ENCODE measurements around the gene OSBPL10. TPM values are rescaled to one million over a fixed set of nuclear protein-coding genes. Genes with fewer than 3 reads are reported as not detected.

The OSBPL10 gene
- total and polyA plus RNA-seq, 8 donors: 1.8 to 37.7 (median 5.9) TPM

DNA sequence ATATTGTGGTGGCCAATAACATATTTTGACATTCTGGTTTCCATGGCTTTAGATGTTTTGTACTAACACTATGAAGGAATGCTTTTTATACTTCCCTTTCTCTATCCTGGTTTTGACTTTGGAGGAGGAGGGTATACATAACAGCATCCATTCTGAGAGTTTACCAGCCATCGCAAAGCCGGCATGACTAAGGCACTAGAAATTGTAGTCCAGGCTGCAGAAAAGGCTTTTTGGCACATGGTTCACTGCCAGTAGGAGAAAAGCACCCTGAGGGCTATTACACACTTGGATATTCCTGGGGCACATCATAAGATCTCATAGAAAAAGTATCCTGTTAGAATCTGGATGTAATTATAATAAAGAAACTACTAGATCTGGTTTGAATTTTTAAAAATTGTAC is 346.6 kb downstream of the OSBPL10 start:
- H3K4me1 ChIP-seq: peaks cover 0 to 5% (median 2%) of the 10 kb centered on the region in 4 donors
- no peaks in the 10 kb centered on the region for H3K27me3 ChIP-seq
- H3K9me3 ChIP-seq: no peaks in the 10 kb centered on the region
- no peak overlapping the region for H3K27ac ChIP-seq
- WGBS, 5 donors: 40 to 96% (median 87%) methylated on average over 2 of the region's 2 CpGs
- DNase-seq: no peak
- TF ChIP-seq, protein P1, sequence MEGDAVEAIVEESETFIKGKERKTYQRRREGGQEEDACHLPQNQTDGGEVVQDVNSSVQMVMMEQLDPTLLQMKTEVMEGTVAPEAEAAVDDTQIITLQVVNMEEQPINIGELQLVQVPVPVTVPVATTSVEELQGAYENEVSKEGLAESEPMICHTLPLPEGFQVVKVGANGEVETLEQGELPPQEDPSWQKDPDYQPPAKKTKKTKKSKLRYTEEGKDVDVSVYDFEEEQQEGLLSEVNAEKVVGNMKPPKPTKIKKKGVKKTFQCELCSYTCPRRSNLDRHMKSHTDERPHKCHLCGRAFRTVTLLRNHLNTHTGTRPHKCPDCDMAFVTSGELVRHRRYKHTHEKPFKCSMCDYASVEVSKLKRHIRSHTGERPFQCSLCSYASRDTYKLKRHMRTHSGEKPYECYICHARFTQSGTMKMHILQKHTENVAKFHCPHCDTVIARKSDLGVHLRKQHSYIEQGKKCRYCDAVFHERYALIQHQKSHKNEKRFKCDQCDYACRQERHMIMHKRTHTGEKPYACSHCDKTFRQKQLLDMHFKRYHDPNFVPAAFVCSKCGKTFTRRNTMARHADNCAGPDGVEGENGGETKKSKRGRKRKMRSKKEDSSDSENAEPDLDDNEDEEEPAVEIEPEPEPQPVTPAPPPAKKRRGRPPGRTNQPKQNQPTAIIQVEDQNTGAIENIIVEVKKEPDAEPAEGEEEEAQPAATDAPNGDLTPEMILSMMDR (IDR thresholded peaks at IDR 0.05): no peak
- TF ChIP-seq POLR2A (IDR thresholded peaks at IDR 0.05): no peak
- TF ChIP-seq POLR2AphosphoS5 (IDR thresholded peaks at IDR 0.05): no peak
- TF ChIP-seq EP300 (IDR thresholded peaks at IDR 0.05): no peak
- H3K4me3 ChIP-seq: no peak overlapping the region
- H3K36me3 ChIP-seq: peaks cover 0 to 60% (median 42%) of the 10 kb centered on the region in 4 donors
- intact Hi-C loops (cut with DNase I; ENCODE audit: low total_unique reads): no loop called here

DNA sequence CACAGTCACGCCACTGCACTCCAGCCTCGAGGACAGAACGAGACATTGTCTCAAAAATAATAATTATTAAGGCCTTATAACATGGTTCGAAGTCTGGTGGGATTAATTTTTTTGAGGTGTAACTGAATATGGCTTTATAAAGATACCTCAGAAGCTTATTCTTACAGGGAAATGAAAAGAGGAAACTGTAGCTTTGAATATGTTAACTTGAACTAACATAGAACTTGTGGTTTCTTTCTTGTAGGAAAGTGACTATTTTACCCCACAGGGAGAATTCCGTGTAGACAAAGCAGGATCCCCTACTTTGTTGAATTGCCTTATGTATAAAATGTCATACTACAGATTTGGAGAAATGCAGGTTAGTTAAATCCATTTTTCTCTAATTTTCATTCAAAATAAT is 352.0 kb downstream of the OSBPL10 start:
- Histone ChIP-seq H3K4me1 (no peaks in the 10 kb centered on the region), H3K36me3 (peaks cover 13 to 87% (median 83%) of the 10 kb centered on the region in 4 donors), H3K4me3 (no peak overlapping the region), H3K27ac (no peak overlapping the region), H3K9me3 (no peaks in the 10 kb centered on the region), H3K27me3 (no peaks in the 10 kb centered on the region)
- intact Hi-C loops (cut with DNase I; ENCODE audit: low total_unique reads): no loop called here
- no peak for TF ChIP-seq EP300 (IDR thresholded peaks at IDR 0.05)
- TF ChIP-seq, protein P1 (IDR thresholded peaks at IDR 0.05): no peak
- DNase-seq: no peak
- 85 to 94% (median 91%) methylated on average over 5 of the region's 5 CpGs for WGBS, 5 donors

DNA sequence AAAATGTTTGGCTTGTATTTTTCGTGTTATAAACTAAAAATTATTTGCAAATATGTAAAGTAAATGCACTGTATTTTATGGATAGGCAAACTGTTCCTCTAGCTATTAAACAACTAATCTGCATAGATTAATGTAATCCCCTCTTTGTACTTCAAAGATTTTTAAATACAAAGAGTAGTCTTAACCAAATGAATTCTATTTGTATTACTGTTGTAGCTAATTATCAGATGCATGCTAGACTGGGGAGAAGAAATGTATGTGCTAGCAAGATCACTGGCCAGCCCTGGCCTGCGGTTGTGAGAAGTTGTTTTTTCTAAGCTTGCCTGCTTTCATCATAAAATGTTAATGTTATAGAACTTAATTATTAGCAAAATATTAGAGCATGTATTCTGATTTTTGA is 355.7 kb downstream of the OSBPL10 start:
- WGBS, 5 donors: 90 to 94% (median 91%) methylated on average over 2 of the region's 2 CpGs

DNA sequence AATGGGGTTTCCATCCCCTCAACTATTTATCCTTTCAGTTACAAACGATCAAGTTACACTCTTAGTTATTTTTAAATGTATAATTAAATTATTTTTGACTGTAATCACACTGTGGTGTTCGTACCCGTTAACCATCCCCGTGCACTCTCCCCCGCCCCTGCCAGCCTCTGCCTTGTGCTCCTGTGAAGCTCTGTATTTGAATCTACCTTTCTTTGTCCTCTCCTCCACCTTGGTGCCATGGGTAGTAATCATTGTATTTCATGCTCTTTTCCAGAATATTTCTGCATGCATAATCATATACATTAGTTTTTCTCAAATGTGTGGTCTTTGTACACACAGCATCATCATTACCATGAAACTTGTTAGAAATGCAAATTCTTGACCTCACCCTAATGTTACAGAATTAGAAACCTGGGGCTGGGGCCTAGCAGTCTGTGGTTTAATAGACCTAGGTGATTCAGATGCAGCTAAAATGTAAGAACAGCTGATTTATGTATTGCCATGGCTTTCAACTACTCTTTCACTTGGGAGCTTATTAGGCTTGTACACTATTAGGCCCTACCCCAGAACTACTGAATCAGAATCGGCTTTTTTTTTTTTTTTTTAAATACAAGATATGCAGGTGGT is 356.9 kb downstream of the OSBPL10 start:
- Histone ChIP-seq H3K4me1 (no peaks in the 10 kb centered on the region), H3K4me3 (no peak overlapping the region), H3K9me3 (no peaks in the 10 kb centered on the region), H3K36me3 (peaks cover 15 to 84% (median 70%) of the 10 kb centered on the region in 4 donors), H3K27ac (no peak overlapping the region), H3K27me3 (no peaks in the 10 kb centered on the region)
- no peak for DNase-seq
- TF ChIP-seq EP300 (IDR thresholded peaks at IDR 0.05): no peak
- no peak for TF ChIP-seq POLR2AphosphoS5 (IDR thresholded peaks at IDR 0.05)
- TF ChIP-seq POLR2A (IDR thresholded peaks at IDR 0.05): no peak
- TF ChIP-seq, protein P1 (IDR thresholded peaks at IDR 0.05): no peak
- 93 to 97% (median 96%) methylated on average over 6 of the region's 6 CpGs for WGBS, 5 donors
- intact Hi-C loops (cut with DNase I; ENCODE audit: low total_unique reads): no loop called here

More for the DNA sequence above, 355.7 kb downstream of the OSBPL10 start:
- TF ChIP-seq POLR2A (IDR thresholded peaks at IDR 0.05): no peak
- H3K4me3 ChIP-seq: no peak overlapping the region
- peaks cover 15 to 84% (median 72%) of the 10 kb centered on the region in 4 donors for H3K36me3 ChIP-seq
- no peaks in the 10 kb centered on the region for H3K27me3 ChIP-seq
- DNase-seq: no peak
- H3K4me1 ChIP-seq: no peaks in the 10 kb centered on the region
- H3K9me3 ChIP-seq: no peaks in the 10 kb centered on the region
- no peak overlapping the region for H3K27ac ChIP-seq
- intact Hi-C loops (cut with DNase I; ENCODE audit: low total_unique reads): no loop called here

DNA sequence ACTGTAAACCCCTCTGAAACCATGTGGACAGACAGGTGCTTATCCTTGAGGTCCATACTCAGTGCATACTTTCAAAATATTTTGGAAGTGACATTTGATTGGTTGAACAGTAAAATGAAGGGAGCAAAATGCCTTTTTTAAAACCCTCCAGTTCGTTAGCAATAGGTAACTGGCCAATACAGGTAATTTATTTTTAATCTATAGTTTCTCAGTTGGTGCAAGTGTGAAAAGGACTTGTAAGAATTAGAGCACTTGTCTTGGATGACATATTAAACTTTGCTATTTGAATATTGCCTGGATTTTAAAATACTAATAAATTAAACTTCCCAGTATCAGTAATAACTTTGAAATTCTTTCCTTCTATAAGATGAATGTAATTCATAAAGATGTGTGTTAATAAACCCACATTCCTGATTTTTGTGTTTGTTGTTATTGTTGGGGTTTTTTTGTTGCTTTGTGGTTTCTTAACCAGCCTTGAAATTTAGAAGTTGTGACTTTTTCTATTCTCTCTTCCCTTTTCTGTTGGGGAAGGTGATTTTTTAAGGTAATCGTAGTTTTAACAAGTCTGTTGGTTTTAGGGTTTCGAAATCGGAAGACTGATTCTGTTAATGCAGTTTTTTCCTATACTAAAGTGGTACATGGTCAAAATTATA is 358.3 kb downstream of the OSBPL10 start:
- H3K9me3 ChIP-seq: no peaks in the 10 kb centered on the region
- whole genome bisulfite sequencing, 5 donors: 79 to 94% (median 91%) methylated on average over 4 of the region's 4 CpGs
- no peak overlapping the region for H3K4me3 ChIP-seq
- intact Hi-C loops (cut with DNase I; ENCODE audit: low total_unique reads): no loop called here
- no peak for DNase-seq
- TF ChIP-seq, protein P1 (IDR thresholded peaks at IDR 0.05): no peak
- TF ChIP-seq POLR2A (IDR thresholded peaks at IDR 0.05) (no peak), EP300 (IDR thresholded peaks at IDR 0.05) (no peak), POLR2AphosphoS5 (IDR thresholded peaks at IDR 0.05) (no peak)
- no peaks in the 10 kb centered on the region for H3K4me1 ChIP-seq
- H3K36me3 ChIP-seq: peaks cover 15 to 80% (median 71%) of the 10 kb centered on the region in 4 donors
- H3K27me3 ChIP-seq: no peaks in the 10 kb centered on the region
- H3K27ac ChIP-seq: no peak overlapping the region

Data from stomach (tissue), 9 donors.